ENCODE results near the gene THOC7. TPM values are rescaled to one million over a fixed set of nuclear protein-coding genes. Genes with fewer than 3 reads are reported as not detected.

The THOC7 gene
- total RNA-seq, 1 experiment from 2014 or later: 86.2 TPM

- Histone ChIP-seq H3K9me3 (replicated peaks) (no peaks in the 10 kb centered on the region), H3K4me1 (replicated peaks) (peaks cover 10% of the 10 kb centered on the region), H3K27me3 (replicated peaks) (no peaks in the 10 kb centered on the region), H3K36me3 (peaks cover 8% of the 10 kb centered on the region), H3K4me3 (no peak overlapping the region), H3K27ac (no peak overlapping the region)
- no peak for DNase-seq (ENCODE audit: low read depth in 1 of 2, low spot score in 2 of 2)
Measured at GRCh38 chr3:63870615-63871005, 7.0 kb upstream of the THOC7 start.

- Histone ChIP-seq H3K4me3 (no peak overlapping the region), H3K9me3 (replicated peaks) (no peaks in the 10 kb centered on the region), H3K4me1 (replicated peaks) (peaks cover 12% of the 10 kb centered on the region), H3K36me3 (peaks cover 8% of the 10 kb centered on the region), H3K27ac (no peak overlapping the region), H3K27me3 (replicated peaks) (no peaks in the 10 kb centered on the region)
- no peak for DNase-seq (ENCODE audit: low read depth in 1 of 2, low spot score in 2 of 2)
Measured at GRCh38 chr3:63869940-63870614, 6.5 kb upstream of the THOC7 start.

GRCh38 chr3:63867225-63867624, 3.6 kb upstream of the THOC7 start:
- H3K27me3 ChIP-seq (replicated peaks): no peaks in the 10 kb centered on the region
- H3K9me3 ChIP-seq (replicated peaks): 0 out of 2 replicates have a peak, but pooled peaks cover 3% of the 10 kb centered on the region
- DNase-seq (ENCODE audit: low read depth in 1 of 2, low spot score in 2 of 2): no peak
- no peak overlapping the region for H3K4me3 ChIP-seq
- peaks cover 14% of the 10 kb centered on the region for H3K36me3 ChIP-seq
- no peak overlapping the region for H3K27ac ChIP-seq
- peaks cover 18% of the 10 kb centered on the region for H3K4me1 ChIP-seq (replicated peaks)

- Histone ChIP-seq H3K36me3 (peaks cover 14% of the 10 kb centered on the region), H3K4me1 (replicated peaks) (peaks cover 14% of the 10 kb centered on the region; the same call in 1 of the 2 replicates), H3K9me3 (replicated peaks) (0 out of 2 replicates have a peak, but pooled peaks cover 3% of the 10 kb centered on the region), H3K27ac (no peak overlapping the region; the same call in 1 of the 2 replicates), H3K27me3 (replicated peaks) (no peaks in the 10 kb centered on the region), H3K4me3 (peak overlapping the region; percentile 98)
- DNase-seq (ENCODE audit: low read depth in 1 of 2, low spot score in 2 of 2): peak in 1 of 2 experiments; percentile 17
Measured at GRCh38 chr3:63864965-63865327, 1.3 kb upstream of the THOC7 start.

GRCh38 chr3:63864008-63864964, 681 bp upstream of the THOC7 start:
- H3K9me3 ChIP-seq (replicated peaks): 0 out of 2 replicates have a peak, but pooled peaks cover 3% of the 10 kb centered on the region
- H3K27ac ChIP-seq: peak overlapping the region; percentile 85
- H3K27me3 ChIP-seq (replicated peaks): no peaks in the 10 kb centered on the region
- peaks cover 14% of the 10 kb centered on the region for H3K36me3 ChIP-seq
- H3K4me1 ChIP-seq (replicated peaks): peaks cover 14% of the 10 kb centered on the region; the same call in 1 of the 2 replicates
- DNase-seq (ENCODE audit: low read depth in 1 of 2, low spot score in 2 of 2): peak; percentile 41 to 47
- peak overlapping the region; percentile 98 for H3K4me3 ChIP-seq

GRCh38 chr3:63862804-63863149, 828 bp downstream of the THOC7 start:
- H3K9me3 ChIP-seq (replicated peaks): 0 out of 2 replicates have a peak, but pooled peaks cover 3% of the 10 kb centered on the region
- H3K4me3 ChIP-seq: peak overlapping the region; percentile 98
- H3K27ac ChIP-seq: peak overlapping the region; percentile 95
- H3K27me3 ChIP-seq (replicated peaks): no peaks in the 10 kb centered on the region
- peaks cover 17% of the 10 kb centered on the region for H3K4me1 ChIP-seq (replicated peaks)
- peaks cover 14% of the 10 kb centered on the region for H3K36me3 ChIP-seq
- DNase-seq (ENCODE audit: low read depth in 1 of 2, low spot score in 2 of 2): no peak

GRCh38 chr3:63861306-63861705, 2.3 kb downstream of the THOC7 start:
- H3K36me3 ChIP-seq: peaks cover 6% of the 10 kb centered on the region
- 0 out of 2 replicates have a peak, but pooled peaks cover 3% of the 10 kb centered on the region for H3K9me3 ChIP-seq (replicated peaks)
- no peak overlapping the region for H3K4me3 ChIP-seq
- peaks cover 27% of the 10 kb centered on the region for H3K4me1 ChIP-seq (replicated peaks)
- DNase-seq (ENCODE audit: low read depth in 1 of 2, low spot score in 2 of 2): no peak
- H3K27ac ChIP-seq: no peak overlapping the region
- H3K27me3 ChIP-seq (replicated peaks): no peaks in the 10 kb centered on the region

- Histone ChIP-seq H3K9me3 (replicated peaks) (0 out of 2 replicates have a peak, but pooled peaks cover 3% of the 10 kb centered on the region), H3K27me3 (replicated peaks) (no peaks in the 10 kb centered on the region), H3K36me3 (peaks cover 6% of the 10 kb centered on the region), H3K27ac (no peak overlapping the region), H3K4me3 (no peak overlapping the region), H3K4me1 (replicated peaks) (peaks cover 27% of the 10 kb centered on the region)
- DNase-seq (ENCODE audit: low read depth in 1 of 2, low spot score in 2 of 2): no peak
Measured at GRCh38 chr3:63860776-63861175, 2.8 kb downstream of the THOC7 start.

GRCh38 chr3:63857311-63857710, 6.3 kb downstream of the THOC7 start:
- no peak for DNase-seq (ENCODE audit: low read depth in 1 of 2, low spot score in 2 of 2)
- no peak overlapping the region for H3K27ac ChIP-seq
- no peaks in the 10 kb centered on the region for H3K27me3 ChIP-seq (replicated peaks)
- H3K4me1 ChIP-seq (replicated peaks): peaks cover 15% of the 10 kb centered on the region
- H3K9me3 ChIP-seq (replicated peaks): no peaks in the 10 kb centered on the region
- no peaks in the 10 kb centered on the region; the same call in 1 of the 2 replicates for H3K36me3 ChIP-seq
- H3K4me3 ChIP-seq: no peak overlapping the region

GRCh38 chr3:63855333-63855940, 8.2 kb downstream of the THOC7 start:
- no peaks in the 10 kb centered on the region for H3K9me3 ChIP-seq (replicated peaks)
- DNase-seq (ENCODE audit: low read depth in 1 of 2, low spot score in 2 of 2): no peak
- H3K27me3 ChIP-seq (replicated peaks): no peaks in the 10 kb centered on the region
- H3K36me3 ChIP-seq: peaks cover 3% of the 10 kb centered on the region; the same call in 1 of the 2 replicates
- H3K27ac ChIP-seq: no peak overlapping the region
- H3K4me1 ChIP-seq (replicated peaks): peaks cover 13% of the 10 kb centered on the region
- no peak overlapping the region for H3K4me3 ChIP-seq

- H3K27ac ChIP-seq: no peak overlapping the region
- peaks cover 13% of the 10 kb centered on the region for H3K4me1 ChIP-seq (replicated peaks)
- no peaks in the 10 kb centered on the region for H3K9me3 ChIP-seq (replicated peaks)
- peaks cover 3% of the 10 kb centered on the region; the same call in 1 of the 2 replicates for H3K36me3 ChIP-seq
- no peaks in the 10 kb centered on the region for H3K27me3 ChIP-seq (replicated peaks)
- no peak for DNase-seq (ENCODE audit: low read depth in 1 of 2, low spot score in 2 of 2)
- no peak overlapping the region for H3K4me3 ChIP-seq
Measured at GRCh38 chr3:63853106-63853505, 10.5 kb downstream of the THOC7 start.

- Histone ChIP-seq H3K27me3 (replicated peaks) (no peaks in the 10 kb centered on the region), H3K27ac (no peak overlapping the region), H3K4me1 (replicated peaks) (no peaks in the 10 kb centered on the region), H3K36me3 (peaks cover 3% of the 10 kb centered on the region; the same call in 1 of the 2 replicates), H3K9me3 (replicated peaks) (no peaks in the 10 kb centered on the region), H3K4me3 (no peak overlapping the region)
- DNase-seq (ENCODE audit: low read depth in 1 of 2, low spot score in 2 of 2): no peak
Measured at GRCh38 chr3:63851287-63851686, 12.3 kb downstream of the THOC7 start.

GRCh38 chr3:63849175-63849574, 14.4 kb downstream of the THOC7 start:
- no peaks in the 10 kb centered on the region for H3K27me3 ChIP-seq (replicated peaks)
- peaks cover 3% of the 10 kb centered on the region; the same call in 1 of the 2 replicates for H3K36me3 ChIP-seq
- no peak overlapping the region for H3K4me3 ChIP-seq
- no peaks in the 10 kb centered on the region for H3K9me3 ChIP-seq (replicated peaks)
- H3K4me1 ChIP-seq (replicated peaks): no peaks in the 10 kb centered on the region
- H3K27ac ChIP-seq: no peak overlapping the region
- DNase-seq (ENCODE audit: low read depth in 1 of 2, low spot score in 2 of 2): no peak
